ENCODE measurements around the gene CSPG4.

- TF ChIP-seq CTCF (IDR thresholded peaks at IDR 0.05) (no peak), POLR2A (IDR thresholded peaks at IDR 0.05) (no peak)
Measured at GRCh38 chr15:75721923-75722870, 9.5 kb upstream of the CSPG4 start.

Data from breast epithelium (tissue), 3 donors.